Astrocyte (in vitro differentiated cells and primary cell): ENCODE data around the gene CHRNA4. TPM values are rescaled to one million over a fixed set of nuclear protein-coding genes. Genes with fewer than 3 reads are reported as not detected.

Experiments used
- DNase-seq: peaks from one replicate; pipeline ENCODE4 v3.0.0-alpha.2; 2010; ENCODE audit warnings: low read depth
- FAIRE-seq: peaks from 2 replicates; lab custom pipeline; 2011; peaks lifted over from hg19 to GRCh38; lab: Jason Lieb, UNC
- H2AFZ ChIP-seq: 2 replicates; pipeline ENCODE4 v1.6.0; 2012; ENCODE audit warnings: low read depth, low read length, inconsistent platforms
- H3K27ac ChIP-seq: 2 replicates; pipeline ENCODE4 v1.5.1; 2011; ENCODE audit warnings: low read depth, low read length, inconsistent platforms
- H3K27me3 ChIP-seq: 2 replicates; pipeline ENCODE4 v1.6.0; 2011; ENCODE audit warnings: low read length, inconsistent platforms; ENCODE audit not compliant: insufficient read depth
- H3K36me3 ChIP-seq: 2 replicates; pipeline ENCODE4 v1.5.1; 2011; ENCODE audit warnings: low read length, inconsistent platforms; ENCODE audit not compliant: insufficient read depth
- H3K4me1 ChIP-seq: 2 replicates; pipeline ENCODE4 v1.5.1; 2011; ENCODE audit warnings: low read length, inconsistent platforms; ENCODE audit not compliant: insufficient read depth
- H3K4me2 ChIP-seq: 2 replicates; pipeline ENCODE4 v1.6.0; 2012; ENCODE audit warnings: low read length, inconsistent platforms
- H3K4me3 ChIP-seq: 2 replicates; pipeline ENCODE4 v1.5.1; 2011; ENCODE audit warnings: low read depth, mild to moderate bottlenecking, low read length, inconsistent platforms; ENCODE audit not compliant: insufficient read depth
- H3K79me2 ChIP-seq: 2 replicates; pipeline ENCODE4 v1.6.0; 2012; ENCODE audit warnings: mild to moderate bottlenecking, low read length, inconsistent platforms; ENCODE audit not compliant: insufficient read depth
- H3K9ac ChIP-seq: 2 replicates; pipeline ENCODE4 v1.6.0; 2012; ENCODE audit warnings: mild to moderate bottlenecking, low read length, inconsistent platforms
- H3K9me3 ChIP-seq: 2 replicates; pipeline ENCODE4 v1.5.1; 2012; ENCODE audit warnings: low read depth, mild to moderate bottlenecking, low read length, inconsistent platforms; ENCODE audit not compliant: insufficient read depth
- H4K20me1 ChIP-seq: 2 replicates; pipeline ENCODE4 v1.6.0; 2012; ENCODE audit warnings: low read length, inconsistent platforms; ENCODE audit not compliant: insufficient read depth
- H3K27ac Mint-ChIP-seq: one replicate; pipeline ENCODE4 v1.8.0; 2021; ENCODE audit warnings: mild to moderate bottlenecking, mixed read lengths; ENCODE audit not compliant: unreplicated experiment
- H3K27me3 Mint-ChIP-seq: one replicate; pipeline ENCODE4 v1.8.0; 2021; ENCODE audit warnings: low read depth, mixed read lengths; ENCODE audit not compliant: unreplicated experiment
- H3K36me3 Mint-ChIP-seq: one replicate; pipeline ENCODE4 v1.8.0; 2021; ENCODE audit warnings: low read depth, mixed read lengths; ENCODE audit not compliant: unreplicated experiment
- H3K4me1 Mint-ChIP-seq: one replicate; pipeline ENCODE4 v1.8.0; 2021; ENCODE audit warnings: low read depth, mixed read lengths; ENCODE audit not compliant: unreplicated experiment
- H3K4me3 Mint-ChIP-seq: one replicate; pipeline ENCODE4 v1.8.0; 2021; ENCODE audit warnings: mild to moderate bottlenecking, moderate library complexity, mixed read lengths; ENCODE audit not compliant: unreplicated experiment
- H3K9me3 Mint-ChIP-seq: one replicate; pipeline ENCODE4 v1.8.0; 2021; ENCODE audit warnings: mild to moderate bottlenecking, mixed read lengths; ENCODE audit not compliant: unreplicated experiment
- EZH2 ChIP-seq: IDR thresholded peaks from 2 replicates; pipeline ENCODE4 v1.6.1; 2012; ENCODE audit warnings: mild to moderate bottlenecking, low read length, inconsistent platforms; ENCODE audit not compliant: insufficient read depth
- total RNA-seq: library from RNA; stranded (reverse); gene quantifications from 2 replicates; pipeline ENCODE4 v1.2.1, GENCODE V29; 2021
- TF ChIP-seq, protein P1 (sequence below): IDR thresholded peaks from 2 replicates; pipeline ENCODE4 v1.5.1; 2011; ENCODE audit warnings: low read depth, mild to moderate bottlenecking, inconsistent platforms, low read length, moderate library complexity; ENCODE audit not compliant: insufficient read depth

Gene CHRNA4
- total RNA-seq, 1 donor from 2014 or later: 1.8 TPM

DNA sequence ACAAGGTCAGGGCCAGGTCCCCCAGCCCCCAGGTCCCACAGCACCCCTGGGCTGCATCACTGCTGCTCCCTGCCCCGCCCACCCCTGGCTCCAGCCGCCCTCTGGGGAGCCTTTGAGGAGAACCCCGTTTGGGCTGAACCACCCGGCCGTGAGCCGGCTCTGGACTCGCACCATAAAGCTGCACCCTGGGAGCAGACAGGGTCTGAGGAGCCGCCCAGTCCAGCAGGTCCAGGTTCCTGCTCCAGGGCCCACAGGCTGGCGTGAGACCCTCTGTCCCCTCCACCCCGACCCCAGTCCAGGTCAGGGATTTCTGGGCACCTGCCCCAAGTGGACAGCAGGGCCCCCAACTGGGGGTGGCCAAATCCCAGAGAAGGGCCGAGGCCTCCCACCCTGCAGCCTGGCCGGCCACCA is 8.3 kb downstream of the CHRNA4 start:
- FAIRE-seq: no peak
- peaks cover 31% of the 10 kb centered on the region for H3K27me3 Mint-ChIP-seq

DNA sequence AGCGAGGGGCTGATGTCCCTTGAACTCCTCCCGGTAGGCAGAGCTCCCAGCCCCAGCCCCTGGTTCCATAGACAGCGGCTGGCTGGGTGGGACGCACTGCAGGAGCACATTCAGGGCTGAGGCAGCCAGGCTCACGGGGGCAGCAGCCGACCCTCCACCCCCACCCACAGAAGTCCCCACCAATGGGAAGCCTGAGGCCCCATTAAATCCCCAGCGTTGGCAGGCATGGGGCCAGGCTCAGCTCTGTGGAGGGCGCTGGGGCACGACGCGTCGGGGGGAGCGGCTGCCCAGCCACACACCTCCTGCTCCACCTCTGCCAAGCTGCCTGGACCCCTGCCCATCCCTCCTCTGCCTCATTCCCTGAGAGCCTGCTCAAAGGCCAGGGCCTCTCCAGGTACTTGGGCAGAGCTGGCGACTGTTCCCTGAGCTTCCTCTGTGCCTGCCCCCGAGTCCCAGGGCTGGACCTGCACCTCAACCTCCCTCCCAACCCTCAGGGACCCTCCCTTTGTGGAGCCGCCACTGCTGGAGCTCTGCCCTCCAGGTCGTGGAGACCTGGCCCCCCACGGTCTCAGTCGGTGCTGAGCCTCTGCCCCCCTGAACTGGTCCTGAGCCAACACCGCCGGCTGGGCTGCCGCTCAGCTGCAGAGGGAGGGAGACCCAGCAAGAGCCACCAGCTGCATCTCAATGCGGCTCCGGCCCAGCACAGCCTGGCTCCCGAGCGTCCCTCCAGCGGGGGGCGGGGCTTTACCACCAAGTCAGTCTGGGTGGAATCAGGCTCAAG is 9.1 kb downstream of the CHRNA4 start:
- FAIRE-seq: no peak

More for the DNA sequence above, 8.3 kb downstream of the CHRNA4 start:
- Mint-ChIP-seq H3K4me1 (no peaks in the 10 kb centered on the region), H3K9me3 (no peaks in the 10 kb centered on the region), H3K36me3 (no peaks in the 10 kb centered on the region), H3K4me3 (no peak overlapping the region), H3K27ac (no peak overlapping the region)
- DNase-seq: no peak
- no peaks in the 10 kb centered on the region for H3K79me2 ChIP-seq
- H3K27me3 ChIP-seq: no peaks in the 10 kb centered on the region
- no peak overlapping the region for H3K27ac ChIP-seq
- H3K36me3 ChIP-seq: no peaks in the 10 kb centered on the region
- no peaks in the 10 kb centered on the region for H4K20me1 ChIP-seq
- no peak overlapping the region for H3K4me3 ChIP-seq
- H3K9ac ChIP-seq: no peak overlapping the region
- no peak overlapping the region for H3K4me2 ChIP-seq
- TF ChIP-seq, protein P1, sequence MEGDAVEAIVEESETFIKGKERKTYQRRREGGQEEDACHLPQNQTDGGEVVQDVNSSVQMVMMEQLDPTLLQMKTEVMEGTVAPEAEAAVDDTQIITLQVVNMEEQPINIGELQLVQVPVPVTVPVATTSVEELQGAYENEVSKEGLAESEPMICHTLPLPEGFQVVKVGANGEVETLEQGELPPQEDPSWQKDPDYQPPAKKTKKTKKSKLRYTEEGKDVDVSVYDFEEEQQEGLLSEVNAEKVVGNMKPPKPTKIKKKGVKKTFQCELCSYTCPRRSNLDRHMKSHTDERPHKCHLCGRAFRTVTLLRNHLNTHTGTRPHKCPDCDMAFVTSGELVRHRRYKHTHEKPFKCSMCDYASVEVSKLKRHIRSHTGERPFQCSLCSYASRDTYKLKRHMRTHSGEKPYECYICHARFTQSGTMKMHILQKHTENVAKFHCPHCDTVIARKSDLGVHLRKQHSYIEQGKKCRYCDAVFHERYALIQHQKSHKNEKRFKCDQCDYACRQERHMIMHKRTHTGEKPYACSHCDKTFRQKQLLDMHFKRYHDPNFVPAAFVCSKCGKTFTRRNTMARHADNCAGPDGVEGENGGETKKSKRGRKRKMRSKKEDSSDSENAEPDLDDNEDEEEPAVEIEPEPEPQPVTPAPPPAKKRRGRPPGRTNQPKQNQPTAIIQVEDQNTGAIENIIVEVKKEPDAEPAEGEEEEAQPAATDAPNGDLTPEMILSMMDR: no peak
- no peak for TF ChIP-seq EZH2
- H3K4me1 ChIP-seq: no peaks in the 10 kb centered on the region
- H2AFZ ChIP-seq: no peak overlapping the region
- no peaks in the 10 kb centered on the region for H3K9me3 ChIP-seq

More for the DNA sequence above, 9.1 kb downstream of the CHRNA4 start:
- DNase-seq: no peak
- Histone ChIP-seq H3K4me2 (no peak overlapping the region), H2AFZ (no peak overlapping the region), H3K79me2 (no peaks in the 10 kb centered on the region), H4K20me1 (no peaks in the 10 kb centered on the region), H3K9ac (no peak overlapping the region), H3K27ac (no peak overlapping the region), H3K36me3 (no peaks in the 10 kb centered on the region), H3K4me1 (no peaks in the 10 kb centered on the region), H3K9me3 (no peaks in the 10 kb centered on the region), H3K4me3 (no peak overlapping the region), H3K27me3 (no peaks in the 10 kb centered on the region)
- Mint-ChIP-seq H3K9me3 (no peaks in the 10 kb centered on the region), H3K4me3 (no peak overlapping the region), H3K4me1 (no peaks in the 10 kb centered on the region), H3K27ac (no peak overlapping the region), H3K36me3 (no peaks in the 10 kb centered on the region), H3K27me3 (peaks cover 27% of the 10 kb centered on the region)
- TF ChIP-seq EZH2: no peak
- TF ChIP-seq, protein P1: no peak
